CD4-positive, alpha-beta T cell (primary cell): ENCODE results near the gene IQGAP1. TPM values are rescaled to one million over a fixed set of nuclear protein-coding genes. Genes with fewer than 3 reads are reported as not detected.

ENCODE experiments used
- ATAC-seq: fragments of 200-7000 bp; cut with Tn5 transposase; one replicate; pipeline ENCODE4 v1.10.0; 2022; ENCODE audit warnings: mild to moderate bottlenecking; ENCODE audit not compliant: poor library complexity
- CTCF ChIA-PET: fragments of 350-600 bp; sonication (Branson Sonifier 250); formaldehyde crosslinking; loops from one replicate; lab custom pipeline; 2021; ENCODE audit warnings: antibody characterized with exemption, inconsistent platforms; lab: Charles Lee
- POLR2A ChIA-PET: fragments of 350-600 bp; sonication (Branson Sonifier 250); formaldehyde crosslinking; loops from one replicate; lab custom pipeline; 2021; ENCODE audit warnings: antibody characterized with exemption, inconsistent platforms; lab: Charles Lee
- DNase-seq, 14 experiments: peaks; one replicate each; pipeline ENCODE4 v3.0.0-alpha.2; 2013 to 2020; ENCODE audit warnings: mixed read lengths in 2 of 14
- H3K27ac ChIP-seq, 2 donors: one replicate each; pipeline versions ENCODE4 v1.5.1 to v1.7.0; 2013; ENCODE audit warnings: low read length in 2 of 2, low read depth in 1 of 2, mild to moderate bottlenecking in 1 of 2
- H3K27me3 ChIP-seq, 2 experiments: 1 replicate in 1 of 2; 2 replicates in 1 of 2; pipeline versions ENCODE4 v1.6.1 to v1.7.0; 2013; ENCODE audit warnings: low read length in 2 of 2, control low read depth in 1 of 2, mild to moderate bottlenecking in 1 of 2, moderate library complexity in 1 of 2; ENCODE audit not compliant: insufficient read depth in 2 of 2, control insufficient read depth in 1 of 2
- H3K36me3 ChIP-seq: one replicate; pipeline ENCODE4 v1.6.1; 2013; ENCODE audit warnings: low read length, control low read depth; ENCODE audit not compliant: insufficient read depth
- H3K4me1 ChIP-seq: one replicate; pipeline ENCODE4 v1.6.1; 2013; ENCODE audit warnings: low read length, control low read depth; ENCODE audit not compliant: insufficient read depth
- H3K4me3 ChIP-seq: one replicate; pipeline ENCODE4 v1.5.1; 2013; ENCODE audit warnings: mild to moderate bottlenecking, low read length, moderate library complexity
- H3K9me3 ChIP-seq, 2 experiments: 1 replicate in 1 of 2; 2 replicates in 1 of 2; pipeline versions ENCODE4 v1.6.1 to v1.7.0; 2013; ENCODE audit warnings: low read length in 2 of 2, mild to moderate bottlenecking in 2 of 2, control low read depth in 1 of 2, moderate library complexity in 1 of 2; ENCODE audit not compliant: control insufficient read depth in 1 of 2, insufficient read depth in 1 of 2
- H3K27ac Mint-ChIP-seq: one replicate; pipeline ENCODE4 v1.8.0; 2020; ENCODE audit warnings: mixed read lengths
- H3K27me3 Mint-ChIP-seq: one replicate; pipeline ENCODE4 v1.8.0; 2021; ENCODE audit warnings: mixed read lengths
- H3K36me3 Mint-ChIP-seq: one replicate; pipeline ENCODE4 v1.8.0; 2021; ENCODE audit warnings: low read depth, mixed read lengths
- H3K4me1 Mint-ChIP-seq: one replicate; pipeline ENCODE4 v1.8.0; 2021; ENCODE audit warnings: low read depth, mixed read lengths
- H3K4me3 Mint-ChIP-seq: one replicate; pipeline ENCODE4 v1.8.0; 2020; ENCODE audit warnings: mild to moderate bottlenecking, mixed read lengths
- H3K9me3 Mint-ChIP-seq: one replicate; pipeline ENCODE4 v1.8.0; 2020; ENCODE audit warnings: mixed read lengths
- CTCF ChIP-seq: fragments of 200-600 bp; IDR thresholded peaks from one replicate; pipeline ENCODE4 v1.8.0; 2022; ENCODE audit warnings: antibody characterized with exemption, mild to moderate bottlenecking
- intact Hi-C, 2 experiments: fragments of 100-400 bp; cut with DNase I in 1 of 2; cut with micrococcal nuclease in 1 of 2; formaldehyde crosslinking; loops; one replicate each; pipeline versions ENCODE4 v1.15.1 to v1.9.0; 2023 to 2025; cut with DNase I, micrococcal nuclease
- total RNA-seq, 174 experiments: library from RNA in 2 of 174; stranded (reverse) in 2 of 174; gene quantifications; one replicate each; pipeline ENCODE4 v1.2.3 and lab custom pipeline; 2021 to 2026

IQGAP1 gene
- total RNA-seq, 2 experiments from 2014 or later, result 76.8 to 78.7 TPM

- Histone ChIP-seq H3K4me1 (no peaks in the 10 kb centered on the region), H3K4me3 (no peak overlapping the region), H3K9me3 (no peaks in the 10 kb centered on the region), H3K27me3 (no peaks in the 10 kb centered on the region), H3K27ac (no peak overlapping the region), H3K36me3 (peaks cover 84% of the 10 kb centered on the region)
- ChIA-PET POLR2A (no interaction called here), CTCF (interaction anchor here (0.6 to 2.3 kb wide), 6 partner anchors 16 to 546 kb away, joined by 3 to 9 read pairs (median 3); no protein-coding TSS in a partner anchor)
- peaks cover 92% of the 10 kb centered on the region for H3K36me3 Mint-ChIP-seq
- ATAC-seq (no peak), DNase-seq (no peak)
- H3K27ac Mint-ChIP-seq, result no peak overlapping the region
- no peak overlapping the region for H3K4me3 Mint-ChIP-seq
- H3K4me1 Mint-ChIP-seq, result peaks cover 16% of the 10 kb centered on the region
- H3K9me3 Mint-ChIP-seq, result no peaks in the 10 kb centered on the region
- no peak for TF ChIP-seq CTCF
- intact Hi-C loops, result no loop called here
- no peaks in the 10 kb centered on the region for H3K27me3 Mint-ChIP-seq
Measured at GRCh38 chr15:90465930-90466567, 78.0 kb downstream of the IQGAP1 start.

GRCh38 chr15:90469723-90470122 is 81.7 kb downstream of the IQGAP1 start:
- peaks cover 90% of the 10 kb centered on the region for H3K36me3 Mint-ChIP-seq
- no peaks in the 10 kb centered on the region for H3K27me3 Mint-ChIP-seq
- H3K4me3 Mint-ChIP-seq, result no peak overlapping the region
- peak overlapping the region; percentile 5 for H3K27ac Mint-ChIP-seq
- peaks cover 0 to 3% of the 10 kb centered on the region in 2 experiments for H3K9me3 ChIP-seq
- H3K9me3 Mint-ChIP-seq, result no peaks in the 10 kb centered on the region
- no peaks in the 10 kb centered on the region for H3K4me1 ChIP-seq
- CTCF ChIA-PET, result interaction anchor here (0.9 to 1.2 kb wide), 3 partner anchors 13 to 150 kb away, joined by 3 to 4 read pairs (median 4); no protein-coding TSS in a partner anchor
- H3K27me3 ChIP-seq, result no peaks in the 10 kb centered on the region
- POLR2A ChIA-PET, result no interaction called here
- H3K4me3 ChIP-seq, result no peak overlapping the region
- TF ChIP-seq CTCF, result no peak
- peaks cover 16% of the 10 kb centered on the region for H3K4me1 Mint-ChIP-seq
- DNase-seq, result no peak
- ATAC-seq, result no peak
- no peak overlapping the region for H3K27ac ChIP-seq
- peaks cover 90% of the 10 kb centered on the region for H3K36me3 ChIP-seq
- intact Hi-C loops, result no loop called here

- H3K4me1 ChIP-seq, result no peaks in the 10 kb centered on the region
- H3K4me3 ChIP-seq, result no peak overlapping the region
- Mint-ChIP-seq H3K27me3 (no peaks in the 10 kb centered on the region), H3K27ac (peak overlapping the region; percentile 5), H3K4me1 (peaks cover 16% of the 10 kb centered on the region), H3K9me3 (no peaks in the 10 kb centered on the region), H3K4me3 (no peak overlapping the region), H3K36me3 (peaks cover 86% of the 10 kb centered on the region)
- no peaks in the 10 kb centered on the region for H3K27me3 ChIP-seq
- H3K9me3 ChIP-seq, result peaks cover 0 to 3% of the 10 kb centered on the region in 2 experiments
- CTCF ChIA-PET, result interaction anchor here (0.9 kb wide), 1 partner anchor 12 kb away, joined by 3 read pairs; no protein-coding TSS in a partner anchor
- peaks cover 89% of the 10 kb centered on the region for H3K36me3 ChIP-seq
- ATAC-seq (no peak), DNase-seq (no peak)
- TF ChIP-seq CTCF, result no peak
- intact Hi-C loops, result no loop called here
- POLR2A ChIA-PET, result no interaction called here
- H3K27ac ChIP-seq, result no peak overlapping the region
Measured at GRCh38 chr15:90470453-90470852, 82.4 kb downstream of the IQGAP1 start.
